ENCODE data around the gene C10orf90. TPM values are rescaled to one million over a fixed set of nuclear protein-coding genes. Genes with fewer than 3 reads are reported as not detected.

C10orf90 gene
- total RNA-seq, 1 donor from 2014 or later, result 3.9 TPM

DNA sequence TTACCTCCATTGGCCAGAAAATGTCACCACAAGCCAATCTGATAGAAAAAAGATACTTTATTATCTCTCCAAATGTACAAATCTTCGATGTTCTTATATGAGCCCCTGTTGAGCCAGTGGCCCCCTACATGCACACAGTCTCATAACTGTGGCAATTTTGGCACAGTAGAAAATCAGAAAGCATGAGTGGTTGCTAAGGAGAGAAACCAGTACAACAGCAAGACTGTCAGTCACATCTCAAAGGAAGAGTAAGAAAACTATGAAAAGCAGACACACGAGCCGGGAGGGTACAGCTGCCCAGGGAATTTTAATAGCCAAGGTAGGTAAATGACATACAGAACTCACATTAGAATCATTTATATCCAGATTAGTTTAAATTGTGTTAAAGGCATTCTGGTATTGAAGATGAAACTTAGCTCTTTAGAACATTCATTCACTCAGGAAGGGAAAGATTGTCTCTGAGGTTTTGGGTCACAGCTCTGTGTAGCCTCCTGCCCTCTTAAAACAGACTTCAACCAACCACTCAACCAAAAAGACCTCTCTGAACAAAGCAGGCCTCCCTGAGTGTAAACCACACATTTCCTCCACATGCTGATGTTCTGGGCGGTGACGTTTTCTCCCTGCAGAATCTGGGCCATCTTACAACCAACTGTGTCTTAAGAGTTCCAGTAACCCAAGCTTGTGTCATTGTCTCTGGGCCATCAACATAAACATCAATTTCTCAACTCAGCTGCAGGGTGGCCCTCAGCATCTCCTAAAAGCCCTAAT lies 201.4 kb downstream of the C10orf90 start:
- DNase-seq (ENCODE audit: low spot score), result no peak

DNA sequence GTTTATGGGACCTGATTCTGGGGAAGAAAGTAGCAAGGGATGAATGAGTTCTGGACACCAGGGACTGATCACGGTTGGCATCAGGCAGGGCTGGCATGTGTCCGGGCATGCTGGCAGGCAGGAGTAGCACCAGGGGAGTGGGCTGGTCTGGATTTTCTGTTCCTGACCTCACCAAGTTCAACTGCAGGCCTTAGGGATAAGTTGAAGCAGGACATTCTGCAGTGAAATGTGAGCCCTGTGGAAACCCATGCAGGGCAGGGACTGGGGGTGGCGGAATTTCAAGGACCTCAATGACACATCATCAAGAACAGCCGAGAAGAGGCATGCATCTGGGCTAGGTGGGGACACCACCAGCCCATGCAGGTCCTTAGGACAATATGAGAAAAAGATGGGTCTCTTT lies 202.0 kb downstream of the C10orf90 start:
- no peak for DNase-seq (ENCODE audit: low spot score)

DNA sequence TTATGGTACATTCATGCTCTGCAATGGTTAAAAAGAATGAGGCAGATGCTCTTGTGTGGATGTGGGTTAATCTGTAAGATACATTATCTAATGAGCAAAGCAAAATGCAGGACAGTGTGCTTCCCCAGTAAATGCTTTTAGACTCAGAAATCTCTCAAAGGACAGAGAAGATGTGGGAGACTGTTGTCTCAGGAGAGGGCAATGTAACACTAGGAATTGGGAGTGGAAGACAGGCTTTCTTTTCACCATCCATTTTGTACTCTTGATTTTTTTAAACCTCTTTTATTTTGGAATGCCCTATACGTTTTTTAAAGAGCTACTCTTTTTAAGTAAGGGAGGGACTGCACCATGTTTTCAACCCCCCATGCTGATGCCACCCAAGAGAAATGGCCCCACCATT lies 204.7 kb downstream of the C10orf90 start:
- DNase-seq (ENCODE audit: low spot score), result no peak

DNA sequence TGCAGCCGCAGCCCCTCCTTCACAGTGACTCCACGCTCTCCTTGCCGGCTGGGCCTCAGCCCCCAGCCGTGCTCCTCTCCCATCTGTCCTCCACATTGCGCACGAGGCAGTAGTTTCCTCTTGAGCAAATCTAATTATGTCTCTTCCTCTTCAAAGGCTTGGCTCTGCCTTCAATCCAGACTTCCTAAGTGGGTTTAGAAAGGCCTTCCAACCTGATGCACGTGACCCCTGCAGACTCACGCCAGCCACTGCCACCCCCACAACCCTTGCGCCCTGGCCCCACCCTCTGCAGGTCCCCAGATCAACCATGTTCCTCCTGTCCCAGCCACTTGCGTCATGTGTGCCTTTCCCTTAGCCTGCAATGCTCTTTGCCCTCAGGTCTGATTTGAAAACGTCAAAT lies 207.2 kb downstream of the C10orf90 start:
- DNase-seq (ENCODE audit: low spot score), result no peak

DNA sequence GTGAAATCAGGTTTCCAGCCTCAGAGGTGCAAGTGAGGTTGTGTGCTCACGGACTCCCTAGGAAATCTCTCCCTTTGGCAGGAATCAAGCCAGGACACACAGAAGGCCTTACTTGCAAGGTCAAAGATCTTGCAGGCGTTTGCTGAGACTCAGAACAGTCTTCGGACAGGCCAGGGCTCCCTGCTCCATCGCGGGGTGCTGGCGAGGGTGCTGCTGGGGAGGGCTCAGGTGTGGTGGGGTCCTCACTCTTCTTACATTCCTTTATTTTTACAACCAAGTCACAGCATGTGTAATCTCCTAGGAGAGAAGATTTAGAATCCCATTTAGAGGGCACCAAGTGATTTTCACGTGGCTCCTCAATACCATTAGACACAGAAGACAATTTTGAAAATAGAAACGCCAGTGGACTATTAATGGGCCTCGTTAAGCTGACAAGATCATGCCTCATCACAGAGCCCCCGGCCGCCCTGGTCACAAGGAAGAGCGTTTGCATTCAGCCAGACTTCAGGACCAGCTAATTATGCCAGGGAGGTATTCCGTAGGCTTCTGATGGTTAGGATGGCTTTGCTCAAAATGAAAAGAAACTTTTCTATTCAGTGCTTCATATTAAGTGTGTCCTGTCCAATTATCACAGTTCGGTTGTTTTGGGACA lies 209.1 kb downstream of the C10orf90 start:
- no peak for DNase-seq (ENCODE audit: low spot score)

DNA sequence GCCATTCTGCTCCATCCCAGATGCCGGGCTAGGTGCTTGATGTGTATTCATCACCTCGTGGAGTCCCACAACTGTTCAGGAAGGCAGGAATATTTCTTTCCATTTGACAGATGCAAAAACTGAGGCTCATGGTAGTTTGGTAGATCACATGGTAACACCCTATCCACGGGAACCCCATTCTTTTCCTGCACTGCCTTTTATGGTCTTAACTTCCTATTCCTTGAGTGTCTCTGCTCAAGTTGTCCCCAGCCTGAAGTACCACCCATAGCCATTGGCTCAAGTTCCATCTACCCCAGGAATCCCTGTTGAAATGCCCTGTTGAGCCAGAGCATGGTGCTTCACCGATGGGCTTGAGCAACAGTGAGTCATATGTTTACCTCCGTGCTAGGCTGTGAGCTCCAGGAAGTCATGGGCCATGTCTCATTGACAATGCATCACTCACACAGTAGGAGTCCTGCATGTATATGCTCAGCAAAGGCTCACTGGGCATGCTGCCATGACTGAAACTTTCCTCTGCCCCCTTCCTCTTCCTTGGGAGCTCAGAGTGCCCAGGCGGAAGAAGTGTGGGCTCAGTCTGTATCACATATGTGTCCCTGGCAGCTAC lies 210.5 kb downstream of the C10orf90 start:
- DNase-seq (ENCODE audit: low spot score), result no peak

DNA sequence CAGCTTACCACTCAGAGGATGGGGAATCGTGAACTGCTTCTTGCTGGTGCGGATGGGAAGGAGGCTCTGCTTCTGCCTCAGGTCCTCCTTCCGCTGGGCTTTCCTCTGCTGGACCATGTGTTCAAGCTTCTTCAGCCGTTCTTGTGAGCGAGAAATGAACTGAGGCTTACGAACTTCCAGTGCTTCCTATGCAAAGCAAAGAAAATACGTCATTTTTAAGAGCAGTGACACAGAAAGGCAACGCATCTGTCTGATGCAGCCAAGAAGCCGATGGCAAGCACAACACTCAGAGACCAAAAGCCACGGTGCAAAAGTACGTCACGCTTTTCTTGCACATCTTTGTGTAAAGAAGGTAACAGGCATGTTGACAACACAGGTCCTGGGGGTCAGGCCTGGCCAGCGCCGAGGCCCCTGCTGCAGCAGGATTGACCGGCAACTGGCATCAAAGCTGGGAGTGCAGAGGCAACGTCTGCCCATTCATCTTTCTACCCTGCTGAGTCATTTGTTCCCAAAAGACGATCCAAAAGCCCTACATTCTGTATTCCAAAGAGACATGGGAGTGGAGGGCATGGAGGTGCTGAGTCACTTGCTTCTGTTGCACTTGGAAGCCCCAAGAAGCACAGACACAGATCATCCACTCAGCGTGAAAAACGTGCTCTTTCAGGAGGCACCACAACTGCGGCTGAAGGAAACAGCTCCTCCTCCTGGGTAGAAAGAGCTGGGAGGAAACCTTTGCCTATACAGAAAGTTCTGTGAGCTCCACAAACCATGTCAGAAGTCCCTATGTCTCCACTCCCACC lies 211.3 kb downstream of the C10orf90 start:
- DNase-seq (ENCODE audit: low spot score), result no peak

DNA sequence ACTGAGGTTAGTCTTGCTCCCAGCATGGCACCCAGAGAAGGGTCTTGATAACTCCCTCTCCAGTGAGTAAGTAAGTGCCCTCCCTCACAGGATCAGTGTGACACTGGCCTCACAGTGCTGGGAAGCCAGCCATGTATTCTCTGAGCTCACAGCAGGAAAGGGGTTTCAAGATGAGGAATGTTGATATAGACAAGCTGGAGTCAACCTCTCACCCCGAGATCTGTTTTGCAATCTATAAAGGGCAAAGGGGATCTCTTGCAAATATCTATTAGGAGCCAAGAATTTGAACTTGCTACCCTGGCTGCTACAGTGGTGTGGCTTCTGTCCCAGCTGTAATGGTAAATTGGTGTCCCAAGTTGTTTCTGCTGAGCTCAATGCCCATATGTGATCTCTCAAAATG lies 212.0 kb downstream of the C10orf90 start:
- no peak for DNase-seq (ENCODE audit: low spot score)

DNA sequence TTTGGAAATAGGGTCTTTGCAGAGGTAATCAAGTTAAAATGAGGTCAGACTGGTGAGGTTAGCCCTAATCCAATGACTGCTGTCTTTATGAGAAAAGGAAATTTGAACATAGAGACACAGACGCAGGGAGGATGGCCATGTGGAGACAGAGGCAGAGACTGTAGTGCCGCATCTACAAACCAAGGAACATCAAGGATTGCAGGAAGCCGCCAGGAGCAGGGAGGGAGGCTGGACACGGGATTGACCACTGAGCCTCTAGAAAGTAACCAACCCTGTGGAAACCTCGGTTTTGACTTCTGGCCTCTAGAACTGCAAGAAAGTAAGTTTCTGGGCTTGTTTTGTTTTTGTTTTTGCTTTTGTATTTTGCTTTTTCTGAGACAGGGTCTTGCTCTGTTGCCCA lies 213.9 kb downstream of the C10orf90 start:
- no peak for DNase-seq (ENCODE audit: low spot score)

DNA sequence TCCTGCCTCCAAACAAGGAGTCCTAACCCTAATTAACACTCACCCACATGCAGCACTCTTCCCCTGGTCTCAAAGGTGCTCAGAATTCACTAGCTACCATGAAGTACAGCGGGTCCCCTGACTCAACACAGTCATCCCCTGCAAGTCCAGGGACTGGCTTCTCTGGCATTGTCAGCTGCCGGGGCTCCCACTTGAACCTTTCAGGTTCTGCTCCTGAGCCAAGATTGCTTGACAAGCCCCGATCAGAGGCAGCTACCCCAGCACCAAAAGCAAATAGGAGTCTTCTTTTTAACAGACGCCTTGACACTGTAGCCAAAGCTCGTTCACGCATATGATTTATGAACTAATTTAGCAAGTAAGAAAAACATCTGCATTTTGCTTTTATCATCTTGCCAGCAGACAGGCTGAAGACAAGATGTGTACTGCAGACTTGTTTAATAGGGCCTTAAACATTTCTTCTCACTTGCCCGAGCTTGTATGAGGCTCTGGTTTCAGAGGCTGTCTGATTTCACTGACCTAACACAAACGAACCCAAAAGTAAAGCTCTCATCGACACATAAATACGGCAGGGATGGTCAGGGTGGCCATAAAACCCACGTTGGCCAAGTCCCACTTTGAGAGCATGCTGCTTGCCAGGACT lies 214.6 kb downstream of the C10orf90 start:
- DNase-seq (ENCODE audit: low spot score), result no peak

DNA sequence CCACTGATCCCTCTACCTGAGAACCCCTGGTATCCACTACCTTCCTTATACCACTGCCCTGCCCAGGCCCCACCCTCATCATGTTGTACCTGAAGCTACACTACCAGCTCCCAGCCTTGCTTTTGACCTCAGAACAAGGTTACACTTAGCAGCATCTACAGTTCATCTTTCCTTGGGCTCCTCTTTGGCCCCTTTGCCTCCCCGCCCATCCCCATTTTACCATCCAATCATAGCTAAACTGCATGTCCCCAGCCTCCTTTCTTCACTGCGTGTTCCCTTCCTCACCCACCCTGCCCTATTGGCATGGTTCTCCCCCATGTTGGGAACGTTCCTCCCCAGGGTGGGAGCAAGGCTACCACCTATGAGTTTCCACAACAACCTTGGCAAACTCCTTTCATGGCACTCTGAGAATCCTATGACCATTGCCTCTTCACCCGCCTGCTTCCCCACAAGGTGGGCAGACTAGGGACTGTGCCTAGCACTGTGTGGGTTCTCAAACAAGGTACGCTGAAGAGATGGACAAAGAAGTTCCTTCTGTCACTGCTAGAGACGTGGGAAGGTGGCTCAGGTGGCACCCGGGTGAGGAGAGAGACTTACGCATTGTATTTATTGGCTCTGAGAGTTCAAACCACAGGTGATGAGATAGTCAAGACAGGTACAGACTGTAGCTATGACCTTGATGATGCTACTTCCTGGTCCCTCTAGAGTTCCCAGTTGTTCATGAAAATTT lies 215.3 kb downstream of the C10orf90 start:
- DNase-seq (ENCODE audit: low spot score), result peak; percentile 51

DNA sequence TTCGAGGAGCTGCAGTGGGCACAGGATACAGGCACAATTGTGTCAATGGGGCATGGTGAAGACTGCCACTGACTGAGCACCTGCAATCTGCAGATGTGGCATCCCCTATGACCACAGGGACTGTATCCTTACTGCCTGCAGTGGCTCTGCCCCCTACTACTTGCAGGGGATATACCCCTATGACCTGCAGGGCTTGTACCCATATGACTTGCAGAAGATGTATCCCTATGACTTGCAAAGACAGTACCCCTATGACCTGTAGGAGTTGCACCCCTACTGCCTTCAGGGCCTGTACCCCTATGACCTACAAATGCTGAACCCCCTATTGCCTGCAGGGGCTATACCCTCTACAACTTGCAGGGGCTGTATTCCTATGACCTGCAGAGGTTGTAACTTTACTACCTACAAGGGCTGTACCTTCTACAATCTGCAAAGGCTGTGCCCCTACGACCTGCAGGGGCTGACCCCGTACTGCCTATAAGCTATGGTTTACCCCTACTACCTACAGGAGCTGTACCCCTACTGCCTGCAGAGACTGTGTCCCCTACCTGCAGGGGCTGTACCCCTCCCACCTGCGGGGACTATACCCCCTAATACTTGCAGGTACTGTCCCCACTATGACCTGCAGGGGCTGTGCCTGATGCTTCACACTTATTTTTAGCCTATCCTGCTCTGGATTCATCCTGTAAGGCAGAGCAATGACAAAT lies 216.3 kb downstream of the C10orf90 start:
- DNase-seq (ENCODE audit: low spot score), result no peak

DNA sequence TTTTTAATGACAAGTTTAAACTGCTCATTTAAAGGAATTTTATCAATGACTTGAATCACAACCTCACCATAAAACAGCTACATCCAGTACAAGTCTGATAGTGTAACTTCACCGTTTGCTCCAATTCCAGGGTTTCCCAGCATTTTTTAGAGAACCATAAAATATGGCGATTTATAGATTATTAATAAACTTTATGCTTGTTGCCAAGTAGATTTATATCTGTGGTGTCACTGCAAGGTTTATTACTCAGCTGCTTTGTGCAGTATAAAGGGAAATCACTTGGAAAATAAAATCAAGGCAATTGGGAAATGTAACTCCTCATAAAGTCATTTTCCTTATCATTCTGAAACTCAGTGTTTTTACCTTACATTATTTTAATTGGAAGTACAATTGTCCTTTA lies 218.2 kb downstream of the C10orf90 start:
- no peak for DNase-seq (ENCODE audit: low spot score)

DNA sequence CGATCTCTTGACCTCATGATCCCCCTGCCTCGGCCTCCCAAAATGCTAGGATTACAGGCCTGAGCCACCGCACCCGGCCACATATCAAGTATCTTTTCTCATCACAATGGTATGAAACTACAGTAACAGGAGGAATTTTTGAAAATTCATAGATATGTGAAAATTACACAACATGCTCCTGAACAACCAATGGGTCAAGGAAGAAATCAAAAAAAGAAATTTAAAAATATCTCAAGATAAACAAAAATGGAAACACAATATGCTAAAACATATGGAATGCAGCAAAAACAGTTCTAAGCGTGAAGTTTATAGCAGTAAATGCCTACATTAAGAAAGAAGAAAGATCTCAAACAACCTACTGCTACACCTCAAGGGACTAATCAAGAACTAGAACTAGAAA lies 222.4 kb downstream of the C10orf90 start:
- DNase-seq (ENCODE audit: low spot score), result peak; percentile 22

DNA sequence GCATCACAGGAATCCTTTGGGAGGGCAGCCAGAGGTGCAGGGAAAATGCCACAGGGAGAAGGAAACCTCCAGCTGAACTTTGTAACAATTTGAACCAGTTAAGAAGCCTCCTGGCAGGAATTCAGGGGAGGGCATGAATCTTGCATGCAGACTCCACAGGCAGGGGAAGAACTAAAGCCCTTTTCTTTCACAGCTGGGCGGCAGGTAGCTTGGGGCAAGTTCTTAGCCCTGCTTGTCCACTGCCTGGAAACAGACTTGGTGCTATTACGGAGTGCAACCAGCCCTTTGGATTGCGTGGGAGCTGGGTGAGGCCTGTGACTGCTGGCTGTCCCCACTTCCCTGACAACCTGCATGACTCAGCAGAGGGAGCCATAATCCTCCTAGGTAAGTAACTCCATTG lies 230.6 kb downstream of the C10orf90 start:
- no peak for DNase-seq (ENCODE audit: low spot score)

DNA sequence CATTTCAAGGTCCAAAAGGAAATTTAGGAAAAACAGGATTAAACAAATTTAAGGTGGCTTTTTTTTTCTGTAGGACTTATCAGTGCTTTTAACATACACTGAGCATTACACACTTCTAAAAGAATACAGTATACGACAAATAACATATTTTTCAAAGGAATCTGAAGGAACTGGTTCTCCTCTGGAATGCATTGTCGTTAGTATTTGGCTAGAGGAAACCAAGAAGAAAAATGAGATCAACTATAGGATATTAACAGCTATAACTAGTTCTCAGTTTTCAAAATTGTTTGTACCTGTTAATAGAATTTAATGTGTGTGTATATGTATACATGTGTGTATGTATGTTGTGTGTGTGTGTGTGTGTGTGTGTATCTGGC lies 232.1 kb downstream of the C10orf90 start:
- DNase-seq (ENCODE audit: low spot score), result no peak

DNA sequence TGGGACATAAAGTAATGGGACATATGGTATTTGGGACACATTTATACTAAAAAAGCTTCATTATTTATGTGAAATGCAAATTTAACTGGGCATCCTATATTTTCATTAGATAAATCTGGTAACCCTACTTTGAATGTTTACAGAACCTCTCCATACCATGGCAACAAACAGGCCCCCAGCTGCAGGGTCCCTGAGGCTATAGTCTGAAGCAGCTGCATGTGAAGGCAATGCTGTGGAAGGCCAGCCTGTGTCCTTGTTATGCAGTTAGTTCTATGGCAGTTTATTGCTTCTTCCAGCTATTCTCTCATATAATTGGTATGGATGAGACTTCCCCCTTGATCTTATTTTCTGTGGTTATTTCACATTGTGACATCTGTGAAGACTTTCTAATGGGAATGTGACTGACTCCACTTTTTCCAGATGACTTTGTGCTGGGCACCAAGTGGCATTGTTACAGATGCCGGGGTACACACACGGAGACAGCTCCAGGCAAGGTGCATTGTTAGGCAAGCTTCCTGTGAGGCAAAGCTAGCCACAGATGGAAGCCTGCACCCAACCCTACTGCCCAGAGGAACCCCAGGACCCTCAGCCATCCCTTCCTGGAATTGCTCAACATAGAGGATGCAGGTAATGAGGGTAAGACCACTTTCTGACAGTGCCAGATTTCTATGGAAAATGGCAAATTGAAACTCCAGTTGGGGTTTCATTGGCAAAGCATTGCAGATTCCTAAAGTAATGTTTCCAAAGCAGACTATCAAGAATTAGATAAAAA lies 232.7 kb downstream of the C10orf90 start:
- no peak for DNase-seq (ENCODE audit: low spot score)

DNA sequence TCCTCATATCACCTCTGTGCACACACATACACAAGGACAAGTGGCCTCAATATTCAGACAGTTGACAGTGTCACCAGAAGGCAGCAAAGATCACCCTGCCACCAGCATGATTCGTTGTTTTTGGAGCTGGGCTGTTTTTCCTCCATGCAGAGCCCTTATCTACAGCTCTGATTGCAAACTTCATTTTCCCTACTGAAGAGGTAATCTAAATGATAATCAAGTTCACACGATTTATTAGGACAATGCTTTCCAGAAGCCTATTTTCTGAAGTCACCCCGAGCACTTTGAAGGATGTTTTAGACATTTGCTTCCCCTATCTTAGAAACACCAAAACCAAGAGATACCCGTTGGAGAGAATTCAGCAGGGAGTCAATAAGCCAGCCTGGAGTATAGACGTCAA lies 236.3 kb downstream of the C10orf90 start:
- no peak for DNase-seq (ENCODE audit: low spot score)

DNA sequence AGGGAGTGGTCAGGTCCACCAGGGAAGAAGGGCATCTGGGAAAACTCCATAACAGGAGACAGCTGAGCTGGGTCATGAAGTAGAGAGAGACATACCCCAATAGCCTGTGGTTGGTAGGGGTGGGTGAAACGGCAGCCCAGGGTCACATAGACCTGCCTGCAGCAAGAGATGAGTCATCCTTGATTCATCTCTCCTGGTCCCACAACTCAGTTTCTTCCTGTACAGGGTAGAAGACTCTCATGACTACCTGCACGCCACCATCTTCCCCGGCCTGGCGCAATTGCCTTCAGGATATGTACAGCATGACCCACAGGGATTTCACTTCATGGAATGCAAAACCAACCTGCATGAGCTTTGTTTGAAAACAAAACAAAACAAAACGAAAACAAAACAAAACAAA lies 237.1 kb downstream of the C10orf90 start:
- DNase-seq (ENCODE audit: low spot score), result no peak
